IMR-90 (cell line): ENCODE data around the gene CCDC85B. TPM values are rescaled to one million over a fixed set of nuclear protein-coding genes. Genes with fewer than 3 reads are reported as not detected.

ENCODE experiments used
- ATAC-seq: fragments of 200-7000 bp; cut with Tn5 transposase; 2 replicates; pipeline ENCODE4 v1.9.1; 2020; ENCODE audit warnings: low read depth, mild to moderate bottlenecking, moderate library complexity
- BruUV-seq: library from RNA; stranded (reverse); fragments of 400-500 nt; replicated peaks from 2 replicates; lab custom pipeline; 2021; lab: Mats Ljungman, UMichigan
- CTCF ChIA-PET: fragments of 300-600 bp; formaldehyde crosslinking; extraction: SDS; loops from one replicate; lab custom pipeline; 2021; ENCODE audit warnings: antibody characterized with exemption; lab: Yijun Ruan, JAX
- POLR2A ChIA-PET: fragments of 300-600 bp; sonication (Branson Sonifier 250); formaldehyde crosslinking; loops from one replicate; lab custom pipeline; 2022; ENCODE audit warnings: antibody characterized with exemption; ENCODE audit not compliant: unreplicated experiment; lab: Charles Lee
- DNase-seq: peaks from one replicate; pipeline ENCODE4 v3.0.0; 2013
- H2AFZ ChIP-seq: replicated peaks from 2 replicates; pipeline ENCODE3; 2013; ENCODE audit warnings: low read length, mild to moderate bottlenecking; ENCODE audit not compliant: poor library complexity
- H2AK5ac ChIP-seq: 2 replicates; pipeline ENCODE4 v1.6.1; 2013; ENCODE audit warnings: low read depth, low read length, inconsistent platforms
- H2AK9ac ChIP-seq: replicated peaks from 2 replicates; pipeline ENCODE3; 2013; ENCODE audit warnings: mild to moderate bottlenecking, low read depth, low read length, moderate library complexity; ENCODE audit not compliant: poor library complexity
- H2BK120ac ChIP-seq: 2 replicates; pipeline ENCODE4 v1.6.1; 2013; ENCODE audit warnings: low read depth, low read length, inconsistent platforms
- H2BK15ac ChIP-seq: 3 replicates; pipeline ENCODE4 v1.6.1; 2013; ENCODE audit warnings: low read depth, low read length, inconsistent platforms
- H2BK20ac ChIP-seq: 2 replicates; pipeline ENCODE4 v1.6.1; 2013; ENCODE audit warnings: low read depth, mild to moderate bottlenecking, inconsistent platforms, low read length, moderate library complexity
- H2BK5ac ChIP-seq: 2 replicates; pipeline ENCODE4 v1.6.1; 2013; ENCODE audit warnings: mild to moderate bottlenecking, low read depth, low read length, inconsistent platforms; ENCODE audit not compliant: poor library complexity, severe bottlenecking
- H3K14ac ChIP-seq: replicated peaks from 2 replicates; pipeline ENCODE4 v1.6.1; 2013; ENCODE audit warnings: low read depth, low read length, inconsistent platforms
- H3K18ac ChIP-seq: 2 replicates; pipeline ENCODE4 v1.6.1; 2013; ENCODE audit warnings: low read depth, low read length, control low read depth
- H3K23ac ChIP-seq: 2 replicates; pipeline ENCODE4 v1.6.1; 2013; ENCODE audit warnings: low read depth, low read length, inconsistent platforms
- H3K27ac ChIP-seq: 2 replicates; pipeline ENCODE4 v1.5.1; 2013; ENCODE audit warnings: mild to moderate bottlenecking, control low read depth, low read length; ENCODE audit not compliant: insufficient read depth
- H3K27me3 ChIP-seq: 2 replicates; pipeline ENCODE4 v1.6.1; 2013; ENCODE audit warnings: low read length; ENCODE audit not compliant: control insufficient read depth, insufficient read depth
- H3K36me3 ChIP-seq: 2 replicates; pipeline ENCODE4 v1.6.1; 2013; ENCODE audit warnings: low read length, mixed read lengths; ENCODE audit not compliant: control insufficient read depth, insufficient read depth
- H3K4ac ChIP-seq: 2 replicates; pipeline ENCODE4 v1.6.1; 2013; ENCODE audit warnings: low read depth, low read length, inconsistent platforms
- H3K4me1 ChIP-seq: 2 replicates; pipeline ENCODE4 v1.6.1; 2013; ENCODE audit warnings: low read length, mixed read lengths; ENCODE audit not compliant: control insufficient read depth, insufficient read depth
- H3K4me2 ChIP-seq: 2 replicates; pipeline ENCODE4 v1.6.1; 2013; ENCODE audit warnings: low read depth, mild to moderate bottlenecking, control low read depth, low read length, moderate library complexity
- H3K4me3 ChIP-seq: 2 replicates; pipeline ENCODE4 v1.5.1; 2013; ENCODE audit warnings: low read depth, mild to moderate bottlenecking, control low read depth, low read length, moderate library complexity; ENCODE audit not compliant: insufficient read depth
- H3K56ac ChIP-seq: 2 replicates; pipeline ENCODE4 v1.6.1; 2013; ENCODE audit warnings: low read length, inconsistent platforms; ENCODE audit not compliant: insufficient read depth; ENCODE audit errors: extremely low read depth
- H3K79me1 ChIP-seq, 2 experiments: 2 replicates each; pipeline ENCODE4 v1.6.1; 2013; ENCODE audit warnings: low read length in 2 of 2, inconsistent platforms in 1 of 2, low read depth in 1 of 2
- H3K9ac ChIP-seq: 2 replicates; pipeline ENCODE4 v1.6.1; 2013; ENCODE audit warnings: low read depth, low read length, control low read depth
- H3K9me1 ChIP-seq: 2 replicates; pipeline ENCODE4 v1.6.1; 2013; ENCODE audit warnings: low read length, inconsistent platforms; ENCODE audit not compliant: insufficient read depth
- H3K9me3 ChIP-seq: 2 replicates; pipeline ENCODE4 v1.6.1; 2013; ENCODE audit warnings: low read length; ENCODE audit not compliant: control insufficient read depth, insufficient read depth
- H4K20me1 ChIP-seq: 2 replicates; pipeline ENCODE4 v1.6.1; 2013; ENCODE audit warnings: low read length, inconsistent platforms; ENCODE audit not compliant: insufficient read depth
- H4K5ac ChIP-seq: 2 replicates; pipeline ENCODE4 v1.6.1; 2013; ENCODE audit warnings: mild to moderate bottlenecking, low read depth, low read length, control low read depth
- H4K8ac ChIP-seq, 2 experiments: 2 replicates each; pipeline ENCODE4 v1.6.1; 2013; ENCODE audit warnings: low read depth in 2 of 2, low read length in 2 of 2, control low read depth in 1 of 2, inconsistent platforms in 1 of 2
- H4K91ac ChIP-seq: 2 replicates; pipeline ENCODE4 v1.6.1; 2013; ENCODE audit warnings: low read depth, low read length, inconsistent platforms; ENCODE audit not compliant: insufficient read depth
- BHLHE40 ChIP-seq: fragments of 150-350 bp; IDR thresholded peaks from 2 replicates; pipeline ENCODE4 v1.6.1; 2016; ENCODE audit warnings: mild to moderate bottlenecking, low read depth, low read length
- CEBPB ChIP-seq: IDR thresholded peaks from 2 replicates; pipeline ENCODE4 v1.6.1; 2012; ENCODE audit warnings: low read depth, low read length, improper control_type of control experiment
- CTCF ChIP-seq: conservative IDR thresholded peaks from 2 replicates; pipeline ENCODE4 v1.5.1; 2012; ENCODE audit warnings: mild to moderate bottlenecking, low read depth, low read length, improper control_type of control experiment
- MAZ ChIP-seq: IDR thresholded peaks from 2 replicates; pipeline ENCODE4 v1.6.1; 2012; ENCODE audit warnings: low read depth, mild to moderate bottlenecking, low read length, improper control_type of control experiment, moderate library complexity, borderline replicate concordance
- POLR2A ChIP-seq: IDR thresholded peaks from 2 replicates; pipeline ENCODE4 v1.6.1; 2012; ENCODE audit warnings: mild to moderate bottlenecking, low read depth, low read length
- RAD21 ChIP-seq: IDR thresholded peaks from 2 replicates; pipeline ENCODE4 v1.6.1; 2012; ENCODE audit warnings: low read length, improper control_type of control experiment
- RFX5 ChIP-seq: IDR thresholded peaks from 2 replicates; pipeline ENCODE4 v1.8.0; 2012; ENCODE audit warnings: low read depth, mild to moderate bottlenecking, low read length, moderate library complexity
- WGBS, 2 experiments: methylation state at CpG; one replicate each; pipeline versions ENCODE4 v1.1.5 to v1.1.7; 2013; ENCODE audit warnings: missing lambda C conversion rate in 2 of 2; ENCODE audit not compliant: insufficient read length in 1 of 2; ENCODE audit errors: extremely low coverage in 2 of 2; 5-methylcytosine and 5-hydroxymethylcytosine counted together
- dilution Hi-C: fragments of 300-500 bp; cut with HindIII; formaldehyde crosslinking; loops from one replicate; pipeline ENCODE4 v1.14.3; 2018; ENCODE audit warnings: low sequenced_read_pairs; ENCODE audit not compliant: unreplicated experiment
- in situ Hi-C: fragments of 300-500 bp; cut with MboI; formaldehyde crosslinking; loops from 3 replicates; pipeline ENCODE4 v1.14.3; 2019; ENCODE audit warnings: low sequenced_read_pairs, inconsistent platforms, mixed read lengths
- intact Hi-C: fragments of 100-400 bp; cut with micrococcal nuclease; formaldehyde crosslinking; loops from 2 replicates; pipeline ENCODE4 v1.10.0; 2022
- polyA plus RNA-seq, 3 experiments: library from polyadenylated mRNA; depleted of rRNA; stranded (reverse); fragments of >200 nt; gene quantifications; 2 replicates each; pipeline ENCODE4 v1.2.3, GENCODE V29; 2012; ENCODE audit warnings: low replicate concordance in 1 of 3
- total RNA-seq: library from RNA; depleted of rRNA; stranded (reverse); fragments of >200 nt; gene quantifications from 2 replicates; pipeline ENCODE4 v1.2.3, GENCODE V29; 2012
- TF ChIP-seq, protein P1 (sequence below): fragments of 150-350 bp; IDR thresholded peaks from 2 replicates; pipeline ENCODE4 v1.6.1; 2017; ENCODE audit warnings: mild to moderate bottlenecking, antibody characterized with exemption, low read length, low read depth

CCDC85B gene
- total and polyA plus RNA-seq, 2 of the 4 experiments (the other 2 are of a cell fraction), result 17.6 to 35.4 TPM

DNA sequence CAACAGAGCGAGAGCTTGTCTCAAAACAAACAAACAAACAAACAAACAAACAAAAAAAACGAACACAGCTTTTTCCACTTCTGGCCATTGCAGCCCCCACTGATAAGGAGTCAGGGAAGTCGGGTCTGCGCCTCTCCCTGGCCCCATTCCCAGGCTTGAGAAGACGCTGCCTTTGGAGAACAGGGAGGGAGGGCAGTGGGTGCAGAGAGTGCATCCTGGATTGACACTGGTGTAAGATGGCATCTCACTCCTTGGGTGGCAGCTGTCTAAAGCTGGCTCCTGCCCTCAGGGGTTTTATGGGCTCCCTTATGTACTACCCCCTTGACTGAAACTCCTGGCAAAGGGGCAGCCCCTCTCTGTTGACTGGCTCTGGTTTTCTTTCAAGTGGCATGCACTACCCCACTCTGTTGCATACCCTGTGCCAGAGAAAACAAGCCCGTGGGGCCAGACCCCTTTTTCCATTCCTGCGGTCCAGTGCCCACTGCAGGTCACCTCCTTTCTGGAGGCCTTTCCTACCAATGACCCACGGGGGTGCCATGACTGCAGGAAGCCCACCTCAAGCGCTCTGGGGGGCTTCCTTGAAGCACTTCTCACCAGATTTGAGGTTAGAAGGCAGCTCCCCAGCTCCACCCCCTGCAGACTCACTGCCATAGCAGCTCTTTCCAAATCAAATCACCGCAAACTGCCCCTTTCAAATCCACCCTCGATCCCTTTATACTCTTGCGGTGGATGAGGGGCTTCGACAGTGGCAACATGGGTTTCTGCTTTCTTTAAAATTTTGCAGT lies 41.5 kb downstream of the CCDC85B start:
- no peak overlapping the region for H3K23ac ChIP-seq
- no peaks in the 10 kb centered on the region for H3K27me3 ChIP-seq
- 80% methylated on average over 3 of the region's 13 CpGs; no CpG with 5 or more reads in 1 of the 2 experiments for WGBS, 2 experiments
- dilution Hi-C loops (no loop called here), in situ Hi-C loops (no loop called here), intact Hi-C loops (no loop called here)
- H3K4me1 ChIP-seq, result peaks cover 4% of the 10 kb centered on the region; the same call in 1 of the 2 replicates
- ATAC-seq (no peak; the same call in 1 of the 2 replicates), DNase-seq (no peak)
- TF ChIP-seq MAZ, result no peak
- TF ChIP-seq CEBPB, result no peak
- no peak for TF ChIP-seq CTCF
- TF ChIP-seq BHLHE40, result no peak
- no peak for TF ChIP-seq RFX5
- TF ChIP-seq POLR2A, result no peak
- TF ChIP-seq, protein P1, sequence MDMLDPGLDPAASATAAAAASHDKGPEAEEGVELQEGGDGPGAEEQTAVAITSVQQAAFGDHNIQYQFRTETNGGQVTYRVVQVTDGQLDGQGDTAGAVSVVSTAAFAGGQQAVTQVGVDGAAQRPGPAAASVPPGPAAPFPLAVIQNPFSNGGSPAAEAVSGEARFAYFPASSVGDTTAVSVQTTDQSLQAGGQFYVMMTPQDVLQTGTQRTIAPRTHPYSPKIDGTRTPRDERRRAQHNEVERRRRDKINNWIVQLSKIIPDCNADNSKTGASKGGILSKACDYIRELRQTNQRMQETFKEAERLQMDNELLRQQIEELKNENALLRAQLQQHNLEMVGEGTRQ, result no peak
- no peak for TF ChIP-seq RAD21
- no peak overlapping the region for H2AK9ac ChIP-seq
- H2BK15ac ChIP-seq, result no peak overlapping the region
- no peak overlapping the region for H4K8ac ChIP-seq
- no peak overlapping the region for H3K27ac ChIP-seq
- H4K20me1 ChIP-seq, result no peaks in the 10 kb centered on the region
- H3K56ac ChIP-seq, result no peak overlapping the region
- no peak overlapping the region for H2BK20ac ChIP-seq
- BruUV-seq, result no TSS peak
- no peaks in the 10 kb centered on the region; the same call in 1 of the 2 replicates for H3K9me1 ChIP-seq
- no peaks in the 10 kb centered on the region for H3K9me3 ChIP-seq
- H4K5ac ChIP-seq, result no peak overlapping the region
- ChIA-PET CTCF (no interaction called here), POLR2A (interaction anchor here (0.6 kb wide), 1 partner anchor 9 kb away, joined by 3 read pairs; no protein-coding TSS in a partner anchor)
- H2BK120ac ChIP-seq, result no peak overlapping the region
- no peak overlapping the region for H3K18ac ChIP-seq
- H3K36me3 ChIP-seq, result no peaks in the 10 kb centered on the region
- H3K4ac ChIP-seq, result no peak overlapping the region
- H3K4me2 ChIP-seq, result no peak overlapping the region
- H2AFZ ChIP-seq, result peak overlapping the region; percentile 74
- no peak overlapping the region for H2AK5ac ChIP-seq
- H4K91ac ChIP-seq, result no peak overlapping the region
- H3K79me1 ChIP-seq, result peaks cover 0 to 3% of the 10 kb centered on the region in 2 experiments; a peak in 2 of 4 replicates
- H3K14ac ChIP-seq, result no peak overlapping the region
- no peak overlapping the region for H3K4me3 ChIP-seq
- no peak overlapping the region for H2BK5ac ChIP-seq
- H3K9ac ChIP-seq, result no peak overlapping the region
